GM12891 (cell line): ENCODE results near the gene CRAMP1.

Experiments used
- POLR2A ChIP-seq: IDR thresholded peaks from 2 replicates; pipeline ENCODE4 v1.6.1; 2011; ENCODE audit warnings: low read depth, low read length, control low read depth
- POLR2AphosphoS5 ChIP-seq: IDR thresholded peaks from 2 replicates; pipeline ENCODE4 v1.6.1; 2011; ENCODE audit warnings: low read depth, low read length, control low read depth
- SPI1 ChIP-seq: IDR thresholded peaks from 2 replicates; pipeline ENCODE4 v1.6.1; 2011; ENCODE audit warnings: low read depth, low read length, control low read depth
- TAF1 ChIP-seq: IDR thresholded peaks from 2 replicates; pipeline ENCODE4 v1.6.1; 2011; ENCODE audit warnings: low read depth, low read length, control low read depth

DNA sequence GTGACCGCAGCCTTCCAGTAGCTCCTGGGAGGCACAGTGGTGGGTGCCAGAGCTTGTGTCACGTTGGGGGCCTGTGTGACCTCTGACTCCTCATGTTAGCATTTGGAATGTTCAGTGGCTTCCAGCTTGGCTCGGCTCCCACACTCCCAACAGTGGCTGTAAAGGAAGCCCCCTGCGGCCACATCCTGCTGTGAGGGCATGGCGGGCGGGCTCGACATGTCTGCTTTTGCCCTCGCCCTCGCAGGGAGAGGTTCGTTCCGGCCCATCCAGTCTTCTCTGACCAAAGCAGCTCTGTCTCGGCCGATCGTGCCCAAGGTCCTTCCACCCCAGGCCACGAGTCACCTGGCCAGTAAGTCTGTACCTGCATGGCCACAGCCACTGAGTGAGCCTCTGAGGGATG lies 53.7 kb downstream of the CRAMP1 start:
- TF ChIP-seq POLR2AphosphoS5 (no peak), POLR2A (no peak), TAF1 (no peak), SPI1 (no peak)
